HL-60 (cell line): Measurements from ENCODE around the gene AFAP1L2.

Source experiments
- DNase-seq, 2 experiments: peaks; one replicate each; pipeline ENCODE4 v3.0.0-alpha.2; 2010 to 2020; ENCODE audit warnings: low read depth in 1 of 2, low spot score in 1 of 2
- H3K27ac ChIP-seq: fragments of 250-450 bp; sonication (Bioruptor Pico); replicated peaks from 2 replicates; pipeline ENCODE4 v1.5.1; 2020; ENCODE audit warnings: mild to moderate bottlenecking, moderate library complexity
- H3K27me3 ChIP-seq: fragments of 250-450 bp; sonication (Bioruptor Pico); 2 replicates; pipeline ENCODE4 v1.5.1; 2021; ENCODE audit warnings: mild to moderate bottlenecking, moderate library complexity; ENCODE audit not compliant: insufficient read depth, poor library complexity, severe bottlenecking
- H3K4me3 ChIP-seq: replicated peaks from 2 replicates; pipeline ENCODE4 v1.5.1; 2011; ENCODE audit warnings: mild to moderate bottlenecking, control low read depth, low read length; ENCODE audit not compliant: insufficient read depth
- CTCF ChIP-seq: IDR thresholded peaks from one replicate; pipeline ENCODE4 v1.5.1; 2011; ENCODE audit warnings: low read length, control low read depth, inconsistent platforms; ENCODE audit not compliant: insufficient read depth
- GABPA ChIP-seq: IDR thresholded peaks from 2 replicates; pipeline ENCODE4 v1.6.1; 2012; ENCODE audit warnings: low read depth
- POLR2AphosphoS5 ChIP-seq: IDR thresholded peaks from 2 replicates; pipeline ENCODE4 v1.6.1; 2012; ENCODE audit warnings: low read depth
- REST ChIP-seq: IDR thresholded peaks from 2 replicates; pipeline ENCODE4 v1.6.1; 2012; ENCODE audit warnings: low read depth; ENCODE audit not compliant: insufficient replicate concordance
- SPI1 ChIP-seq: IDR thresholded peaks from 2 replicates; pipeline ENCODE4 v1.6.1; 2012; ENCODE audit warnings: low read depth, mild to moderate bottlenecking, borderline replicate concordance

The AFAP1L2 gene

GRCh38 chr10:114291076-114291475 is 113.2 kb downstream of the AFAP1L2 start:
- TF ChIP-seq SPI1 (no peak), POLR2AphosphoS5 (no peak), REST (no peak), CTCF (no peak), GABPA (no peak)
- DNase-seq, result no peak
- H3K27me3 ChIP-seq, result no peaks in the 10 kb centered on the region
- no peak overlapping the region for H3K27ac ChIP-seq
- H3K4me3 ChIP-seq, result no peak overlapping the region

GRCh38 chr10:114290038-114290437 is 114.3 kb downstream of the AFAP1L2 start:
- TF ChIP-seq CTCF (no peak), REST (no peak), GABPA (no peak), POLR2AphosphoS5 (no peak), SPI1 (no peak)
- H3K27ac ChIP-seq, result no peak overlapping the region
- DNase-seq, result no peak
- no peak overlapping the region for H3K4me3 ChIP-seq
- H3K27me3 ChIP-seq, result no peaks in the 10 kb centered on the region

GRCh38 chr10:114289096-114289436 is 115.2 kb downstream of the AFAP1L2 start:
- no peak overlapping the region for H3K4me3 ChIP-seq
- TF ChIP-seq GABPA, result no peak
- TF ChIP-seq CTCF, result no peak
- TF ChIP-seq REST, result no peak
- no peak for TF ChIP-seq POLR2AphosphoS5
- TF ChIP-seq SPI1, result no peak
- H3K27me3 ChIP-seq, result no peaks in the 10 kb centered on the region
- H3K27ac ChIP-seq, result no peak overlapping the region
- no peak for DNase-seq
